Measurements from ENCODE around the gene SPATA17. TPM values are rescaled to one million over a fixed set of nuclear protein-coding genes. Genes with fewer than 3 reads are reported as not detected.

The SPATA17 gene
- total and polyA plus RNA-seq, 2 donors (not counting 3 experiments of a cell fraction or from before 2014, with no cell fraction given), result not detected

GRCh38 chr1:217871955-217872354, 240.8 kb downstream of the SPATA17 start:
- H3K4me1 ChIP-seq (ENCODE audit: control insufficient read depth, extremely low read depth, insufficient read depth, low read length), result no peaks in the 10 kb centered on the region
- no peak overlapping the region for H3K4me2 ChIP-seq (ENCODE audit: insufficient read depth, low read length)
- H3K4me3 ChIP-seq (replicated peaks in 1 of 3; ENCODE audit: insufficient read depth in 1 of 3, low read depth in 1 of 3, low read length in 3 of 3), result no peak overlapping the region
- ChIA-PET POLR2A (no interaction called here), CTCF (no interaction called here)
- no peak for FAIRE-seq
- dilution Hi-C loops (cut with MboI; ENCODE audit: extremely low pct_ligation_motif_present, low sequenced_read_pairs) (no loop called here), intact Hi-C loops (cut with micrococcal nuclease) (no loop called here)
- H3K9me1 ChIP-seq (replicated peaks; ENCODE audit: control insufficient read depth, extremely low read depth, insufficient read depth, low read length), result no peaks in the 10 kb centered on the region
- H3K36me3 ChIP-seq (ENCODE audit: control insufficient read depth in 2 of 2, extremely low read depth in 1 of 2, insufficient read depth in 2 of 2, low read length in 2 of 2), result no peaks in the 10 kb centered on the region
- TF ChIP-seq POLR2AphosphoS5 (IDR thresholded peaks at IDR 0.05; ENCODE audit: insufficient read depth, low read depth, low read length) (no peak), POLR2A (IDR thresholded peaks at IDR 0.05; ENCODE audit: low read depth, low read length) (no peak), GATA2 (IDR thresholded peaks at IDR 0.05; ENCODE audit: insufficient read depth, insufficient read length, low read depth, low read length) (no peak), CTCF (IDR thresholded peaks at IDR 0.05; ENCODE audit: extremely low read depth in 1 of 2, insufficient read depth in 1 of 2, low read depth in 1 of 2, low read length in 2 of 2) (no peak), EZH2 (IDR thresholded peaks at IDR 0.05; ENCODE audit: borderline replicate concordance, low read depth, low read length, severe bottlenecking) (no peak), MAX (IDR thresholded peaks at IDR 0.05; ENCODE audit: insufficient read depth, insufficient read length) (no peak), FOS (IDR thresholded peaks at IDR 0.05; ENCODE audit: borderline replicate concordance, insufficient read depth, low read length) (no peak), JUN (IDR thresholded peaks at IDR 0.05; ENCODE audit: borderline replicate concordance, insufficient read depth, insufficient read length, low read depth) (no peak), MYC (IDR thresholded peaks at IDR 0.05; ENCODE audit: low read depth, low read length) (no peak)
- no peak for DNase-seq (ENCODE audit: low read depth, low spot score)
- no peaks in the 10 kb centered on the region for H3K27me3 ChIP-seq (ENCODE audit: control insufficient read depth in 2 of 2, insufficient read depth in 2 of 2, low read length in 2 of 2)
- no TSS peak for BruUV-seq (replicated peaks)
- H3K9me3 ChIP-seq (replicated peaks; ENCODE audit: control insufficient read depth, insufficient read depth, low read length), result no peaks in the 10 kb centered on the region
- no peaks in the 10 kb centered on the region for H3K79me2 ChIP-seq (ENCODE audit: control insufficient read depth, insufficient read depth, low read length)
- no peaks in the 10 kb centered on the region for H4K20me1 ChIP-seq (replicated peaks; ENCODE audit: control insufficient read depth, extremely low read depth, insufficient read depth, low read length)
- no peak overlapping the region for H3K27ac ChIP-seq (ENCODE audit: insufficient read depth, low read depth, low read length)
- no peak overlapping the region for H2AFZ ChIP-seq (ENCODE audit: low read depth, low read length)
- H3K9ac ChIP-seq (replicated peaks; ENCODE audit: extremely low read depth, insufficient read depth, low read length), result no peak overlapping the region
